ENCODE results near the gene ARMH3. TPM values are rescaled to one million over a fixed set of nuclear protein-coding genes. Genes with fewer than 3 reads are reported as not detected.

Gene ARMH3
- total RNA-seq, 1 experiment from 2014 or later: 30.6 TPM

DNA sequence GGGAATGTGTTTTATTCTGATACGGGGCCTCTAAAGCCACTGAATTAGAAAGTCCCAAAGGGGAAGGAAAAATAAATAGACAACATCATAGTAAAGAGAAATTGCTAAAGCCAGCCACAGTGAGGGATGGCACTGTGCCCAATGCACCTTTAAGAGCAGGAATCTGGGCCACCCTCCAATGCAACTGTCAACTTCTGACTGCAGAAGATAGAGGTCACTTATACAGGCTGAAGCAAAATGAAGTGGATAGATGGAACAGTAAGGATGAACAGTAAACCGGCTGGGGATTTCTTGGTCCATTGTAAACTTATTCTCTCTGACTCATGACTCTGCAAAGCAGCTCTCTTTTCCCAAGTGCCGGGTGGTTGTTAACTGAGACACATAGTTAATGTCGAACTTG, 158.3 kb downstream of the ARMH3 start:
- intact Hi-C loops (cut with micrococcal nuclease; ENCODE audit: unreplicated experiment) (no loop called here), in situ Hi-C loops (cut with HindIII; ENCODE audit: low pct_unique_long_range_greater_than_20kb, low sequenced_read_pairs) (no loop called here)
- Histone ChIP-seq H3K4me1 (ENCODE audit: control insufficient read depth, insufficient read depth, low read length) (peaks cover 5% of the 10 kb centered on the region; the same call in 1 of the 2 replicates), H3K36me3 (ENCODE audit: control insufficient read depth, insufficient read depth, low read length) (no peaks in the 10 kb centered on the region), H3K9me3 (ENCODE audit: control insufficient read depth, insufficient read depth, low read depth, low read length) (no peaks in the 10 kb centered on the region), H3K4me3 (ENCODE audit: low read depth in 2 of 2, low read length in 2 of 2) (no peak overlapping the region), H3K27me3 (ENCODE audit: control insufficient read depth, insufficient read depth, low read length) (no peaks in the 10 kb centered on the region), H3K27ac (ENCODE audit: low read length) (no peak overlapping the region)
- ChIA-PET CTCF (interaction anchor here (0.6 kb wide), 1 partner anchor 103 kb away, joined by 4 read pairs; no protein-coding TSS in a partner anchor), POLR2A (interaction anchor here (0.7 kb wide), 1 partner anchor 72 kb away, joined by 4 read pairs; no protein-coding TSS in a partner anchor)
- ATAC-seq (no peak), DNase-seq (ENCODE audit: low read depth, low spot score) (no peak)
- no TSS peak for BruUV-seq (replicated peaks)
- TF ChIP-seq TCF7L2 (IDR thresholded peaks at IDR 0.05; ENCODE audit: low read depth, low read length) (no peak), SIN3A (IDR thresholded peaks at IDR 0.05; ENCODE audit: borderline replicate concordance, insufficient read depth, low read depth, low read length) (no peak), POLR2AphosphoS5 (IDR thresholded peaks at IDR 0.05; ENCODE audit: low read depth, low read length) (no peak)
- TF ChIP-seq, protein P1, sequence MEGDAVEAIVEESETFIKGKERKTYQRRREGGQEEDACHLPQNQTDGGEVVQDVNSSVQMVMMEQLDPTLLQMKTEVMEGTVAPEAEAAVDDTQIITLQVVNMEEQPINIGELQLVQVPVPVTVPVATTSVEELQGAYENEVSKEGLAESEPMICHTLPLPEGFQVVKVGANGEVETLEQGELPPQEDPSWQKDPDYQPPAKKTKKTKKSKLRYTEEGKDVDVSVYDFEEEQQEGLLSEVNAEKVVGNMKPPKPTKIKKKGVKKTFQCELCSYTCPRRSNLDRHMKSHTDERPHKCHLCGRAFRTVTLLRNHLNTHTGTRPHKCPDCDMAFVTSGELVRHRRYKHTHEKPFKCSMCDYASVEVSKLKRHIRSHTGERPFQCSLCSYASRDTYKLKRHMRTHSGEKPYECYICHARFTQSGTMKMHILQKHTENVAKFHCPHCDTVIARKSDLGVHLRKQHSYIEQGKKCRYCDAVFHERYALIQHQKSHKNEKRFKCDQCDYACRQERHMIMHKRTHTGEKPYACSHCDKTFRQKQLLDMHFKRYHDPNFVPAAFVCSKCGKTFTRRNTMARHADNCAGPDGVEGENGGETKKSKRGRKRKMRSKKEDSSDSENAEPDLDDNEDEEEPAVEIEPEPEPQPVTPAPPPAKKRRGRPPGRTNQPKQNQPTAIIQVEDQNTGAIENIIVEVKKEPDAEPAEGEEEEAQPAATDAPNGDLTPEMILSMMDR (IDR thresholded peaks at IDR 0.05): no peak
- TF ChIP-seq, protein P2, sequence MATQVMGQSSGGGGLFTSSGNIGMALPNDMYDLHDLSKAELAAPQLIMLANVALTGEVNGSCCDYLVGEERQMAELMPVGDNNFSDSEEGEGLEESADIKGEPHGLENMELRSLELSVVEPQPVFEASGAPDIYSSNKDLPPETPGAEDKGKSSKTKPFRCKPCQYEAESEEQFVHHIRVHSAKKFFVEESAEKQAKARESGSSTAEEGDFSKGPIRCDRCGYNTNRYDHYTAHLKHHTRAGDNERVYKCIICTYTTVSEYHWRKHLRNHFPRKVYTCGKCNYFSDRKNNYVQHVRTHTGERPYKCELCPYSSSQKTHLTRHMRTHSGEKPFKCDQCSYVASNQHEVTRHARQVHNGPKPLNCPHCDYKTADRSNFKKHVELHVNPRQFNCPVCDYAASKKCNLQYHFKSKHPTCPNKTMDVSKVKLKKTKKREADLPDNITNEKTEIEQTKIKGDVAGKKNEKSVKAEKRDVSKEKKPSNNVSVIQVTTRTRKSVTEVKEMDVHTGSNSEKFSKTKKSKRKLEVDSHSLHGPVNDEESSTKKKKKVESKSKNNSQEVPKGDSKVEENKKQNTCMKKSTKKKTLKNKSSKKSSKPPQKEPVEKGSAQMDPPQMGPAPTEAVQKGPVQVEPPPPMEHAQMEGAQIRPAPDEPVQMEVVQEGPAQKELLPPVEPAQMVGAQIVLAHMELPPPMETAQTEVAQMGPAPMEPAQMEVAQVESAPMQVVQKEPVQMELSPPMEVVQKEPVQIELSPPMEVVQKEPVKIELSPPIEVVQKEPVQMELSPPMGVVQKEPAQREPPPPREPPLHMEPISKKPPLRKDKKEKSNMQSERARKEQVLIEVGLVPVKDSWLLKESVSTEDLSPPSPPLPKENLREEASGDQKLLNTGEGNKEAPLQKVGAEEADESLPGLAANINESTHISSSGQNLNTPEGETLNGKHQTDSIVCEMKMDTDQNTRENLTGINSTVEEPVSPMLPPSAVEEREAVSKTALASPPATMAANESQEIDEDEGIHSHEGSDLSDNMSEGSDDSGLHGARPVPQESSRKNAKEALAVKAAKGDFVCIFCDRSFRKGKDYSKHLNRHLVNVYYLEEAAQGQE (IDR thresholded peaks at IDR 0.05; ENCODE audit: insufficient read depth in 1 of 2, low read depth in 2 of 2, low read length in 1 of 2): no peak

DNA sequence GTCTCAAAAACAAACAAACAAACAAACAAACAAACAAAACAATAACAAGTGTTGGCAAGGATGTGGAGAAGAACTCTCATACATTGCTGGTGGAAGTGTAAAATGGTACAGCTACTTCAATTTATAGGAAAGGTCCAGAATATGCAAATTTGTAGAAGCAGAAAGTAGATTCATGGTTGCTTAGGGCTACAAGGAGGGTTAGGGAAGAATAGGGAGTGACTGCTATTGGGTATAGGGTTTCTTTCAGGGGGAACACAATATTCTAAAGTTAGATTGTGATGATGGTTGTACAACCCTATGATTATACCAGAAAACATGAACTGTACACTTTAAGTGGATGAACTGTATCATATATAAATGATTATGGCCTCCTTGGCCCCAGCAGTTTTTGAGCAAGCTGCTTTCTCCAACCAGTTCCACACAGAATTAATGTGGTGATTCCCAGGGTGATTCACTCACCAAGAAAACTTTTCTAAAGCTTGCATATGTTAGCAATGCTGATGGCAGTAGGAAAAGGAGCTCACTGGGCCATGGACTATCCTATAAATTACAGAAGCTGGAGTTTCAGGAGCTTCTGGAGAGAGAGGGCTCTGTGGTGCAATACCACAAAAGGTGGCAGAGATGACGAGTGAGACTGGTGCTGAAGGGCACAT, 159.6 kb downstream of the ARMH3 start:
- H3K27me3 ChIP-seq (ENCODE audit: control insufficient read depth, insufficient read depth, low read length): no peaks in the 10 kb centered on the region
- no peak for ATAC-seq
- DNase-seq (ENCODE audit: low read depth, low spot score): no peak
- TF ChIP-seq TCF7L2 (IDR thresholded peaks at IDR 0.05; ENCODE audit: low read depth, low read length) (no peak), POLR2AphosphoS5 (IDR thresholded peaks at IDR 0.05; ENCODE audit: low read depth, low read length) (no peak), SIN3A (IDR thresholded peaks at IDR 0.05; ENCODE audit: borderline replicate concordance, insufficient read depth, low read depth, low read length) (no peak)
- TF ChIP-seq, protein P2 (IDR thresholded peaks at IDR 0.05; ENCODE audit: insufficient read depth in 1 of 2, low read depth in 2 of 2, low read length in 1 of 2): no peak
- TF ChIP-seq, protein P1 (IDR thresholded peaks at IDR 0.05): no peak
- in situ Hi-C loops (cut with HindIII; ENCODE audit: low pct_unique_long_range_greater_than_20kb, low sequenced_read_pairs) (no loop called here), intact Hi-C loops (cut with micrococcal nuclease; ENCODE audit: unreplicated experiment) (no loop called here)
- H3K4me3 ChIP-seq (ENCODE audit: low read depth in 2 of 2, low read length in 2 of 2): no peak overlapping the region
- H3K27ac ChIP-seq (ENCODE audit: low read length): no peak overlapping the region
- ChIA-PET CTCF (interaction anchor here (0.6 kb wide), 1 partner anchor 60 kb away, joined by 6 read pairs; no protein-coding TSS in a partner anchor), POLR2A (no interaction called here)
- H3K4me1 ChIP-seq (ENCODE audit: control insufficient read depth, insufficient read depth, low read length): peaks cover 5% of the 10 kb centered on the region; the same call in 1 of the 2 replicates
- no TSS peak for BruUV-seq (replicated peaks)
- no peaks in the 10 kb centered on the region for H3K9me3 ChIP-seq (ENCODE audit: control insufficient read depth, insufficient read depth, low read depth, low read length)
- H3K36me3 ChIP-seq (ENCODE audit: control insufficient read depth, insufficient read depth, low read length): no peaks in the 10 kb centered on the region

Measured in Panc1 (cell line).